ENCODE data around the gene RDX. TPM values are rescaled to one million over a fixed set of nuclear protein-coding genes. Genes with fewer than 3 reads are reported as not detected.

The RDX gene
- total and polyA plus RNA-seq, 10 of the 15 experiments (the other 5 are each of a cell fraction or from before 2014, with no cell fraction given) = 24.6 to 62.2 (median 47.8) TPM

DNA sequence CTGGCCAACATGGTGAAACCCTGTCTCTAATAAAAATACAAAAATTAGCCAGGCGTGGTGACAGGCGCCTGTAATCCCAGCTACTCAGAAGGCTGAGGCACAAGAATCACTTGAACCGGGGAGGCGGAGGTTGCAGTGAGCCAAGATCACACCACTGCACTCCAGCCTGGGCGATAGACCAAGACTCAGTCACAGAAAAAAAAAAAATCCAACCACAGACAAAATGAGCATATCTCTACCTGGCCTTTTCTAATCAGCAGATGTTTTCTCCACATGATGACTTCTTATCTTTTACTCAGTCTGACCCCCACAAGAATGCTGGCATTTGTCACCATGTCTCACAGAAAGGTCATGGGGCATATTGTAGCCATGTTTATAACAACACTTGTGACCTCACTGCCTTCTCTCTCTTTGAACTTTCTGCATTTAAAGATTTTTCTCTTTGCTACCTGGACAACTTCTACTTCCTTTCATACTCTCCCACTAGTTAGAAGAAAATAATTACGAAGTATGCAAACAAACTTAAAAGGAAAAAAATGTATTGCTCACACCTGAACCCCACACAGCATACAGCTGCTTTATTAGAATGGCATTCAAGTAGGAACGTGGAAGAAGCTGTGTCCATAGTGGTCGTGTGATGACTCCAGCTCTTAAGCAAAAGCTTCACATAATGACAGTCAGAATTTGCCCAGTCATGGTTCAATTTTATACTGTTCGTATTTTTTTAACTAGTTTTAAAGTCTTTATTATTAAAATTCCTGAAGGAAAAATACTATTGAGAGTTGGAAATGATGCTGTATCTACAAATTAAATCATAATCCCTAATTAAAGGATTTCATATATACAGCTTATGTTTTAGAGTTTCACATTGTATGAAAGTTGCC is 137.9 kb downstream of the RDX start:
- H3K27ac ChIP-seq (ENCODE audit: control insufficient read depth, insufficient read depth) = no peak overlapping the region
- RAD21 ChIA-PET (ENCODE audit: unreplicated experiment) = interaction anchor here (1.0 kb wide), 1 partner anchor 219 kb away, joined by 3 read pairs; no protein-coding TSS in a partner anchor
- SMC1A ChIA-PET (ENCODE audit: uncharacterized antibody, unreplicated experiment) = interaction anchor here (1.0 to 1.6 kb wide), 3 partner anchors 14 to 133 kb away, joined by 3 read pairs; no protein-coding TSS in a partner anchor
- intact Hi-C loops (cut with micrococcal nuclease; ENCODE audit: unreplicated experiment) (no loop called here), in situ Hi-C loops (cut with MboI) (no loop called here)
- no peaks in the 10 kb centered on the region for H4K20me1 ChIP-seq (ENCODE audit: control insufficient read depth, insufficient read depth)
- FAIRE-seq (no peak), DNase-seq (ENCODE audit: low read depth, low spot score) (no peak), ATAC-seq (no peak)
- H3K27me3 ChIP-seq (replicated peaks in 1 of 2; ENCODE audit: control insufficient read depth in 2 of 2, insufficient read depth in 2 of 2, low read length in 1 of 2) = no peaks in the 10 kb centered on the region
- H3K79me2 ChIP-seq (ENCODE audit: control insufficient read depth, insufficient read depth, low read length) = no peaks in the 10 kb centered on the region
- WGBS (ENCODE audit: insufficient coverage, insufficient replicate concordance, low lambda C conversion rate, missing lambda C conversion rate) = 78% methylated on average over 9 of the region's 9 CpGs
- no peak overlapping the region for H3K9ac ChIP-seq (ENCODE audit: control insufficient read depth, insufficient read depth, low read length)
- H2AFZ ChIP-seq (ENCODE audit: control insufficient read depth, low read depth, low read length) = no peak overlapping the region
- H3K4me2 ChIP-seq (ENCODE audit: control insufficient read depth, insufficient read depth) = no peak overlapping the region
- 0 out of 4 replicates have a peak, but pooled peaks cover 0 to 6% of the 10 kb centered on the region in 2 experiments for H3K36me3 ChIP-seq (ENCODE audit: control insufficient read depth in 2 of 2, insufficient read depth in 2 of 2, low read length in 1 of 2)
- POLR2A ChIA-PET = interaction anchor here (0.8 to 2.1 kb wide), 2 partner anchors 8 to 12 kb away, joined by 3 to 5 read pairs; no protein-coding TSS in a partner anchor
- no peaks in the 10 kb centered on the region for H3K4me1 ChIP-seq (ENCODE audit: control insufficient read depth, insufficient read depth, low read length)
- no peaks in the 10 kb centered on the region for H3K9me3 ChIP-seq (replicated peaks; ENCODE audit: control insufficient read depth, insufficient read depth, low read length)
- TF ChIP-seq, protein P1, sequence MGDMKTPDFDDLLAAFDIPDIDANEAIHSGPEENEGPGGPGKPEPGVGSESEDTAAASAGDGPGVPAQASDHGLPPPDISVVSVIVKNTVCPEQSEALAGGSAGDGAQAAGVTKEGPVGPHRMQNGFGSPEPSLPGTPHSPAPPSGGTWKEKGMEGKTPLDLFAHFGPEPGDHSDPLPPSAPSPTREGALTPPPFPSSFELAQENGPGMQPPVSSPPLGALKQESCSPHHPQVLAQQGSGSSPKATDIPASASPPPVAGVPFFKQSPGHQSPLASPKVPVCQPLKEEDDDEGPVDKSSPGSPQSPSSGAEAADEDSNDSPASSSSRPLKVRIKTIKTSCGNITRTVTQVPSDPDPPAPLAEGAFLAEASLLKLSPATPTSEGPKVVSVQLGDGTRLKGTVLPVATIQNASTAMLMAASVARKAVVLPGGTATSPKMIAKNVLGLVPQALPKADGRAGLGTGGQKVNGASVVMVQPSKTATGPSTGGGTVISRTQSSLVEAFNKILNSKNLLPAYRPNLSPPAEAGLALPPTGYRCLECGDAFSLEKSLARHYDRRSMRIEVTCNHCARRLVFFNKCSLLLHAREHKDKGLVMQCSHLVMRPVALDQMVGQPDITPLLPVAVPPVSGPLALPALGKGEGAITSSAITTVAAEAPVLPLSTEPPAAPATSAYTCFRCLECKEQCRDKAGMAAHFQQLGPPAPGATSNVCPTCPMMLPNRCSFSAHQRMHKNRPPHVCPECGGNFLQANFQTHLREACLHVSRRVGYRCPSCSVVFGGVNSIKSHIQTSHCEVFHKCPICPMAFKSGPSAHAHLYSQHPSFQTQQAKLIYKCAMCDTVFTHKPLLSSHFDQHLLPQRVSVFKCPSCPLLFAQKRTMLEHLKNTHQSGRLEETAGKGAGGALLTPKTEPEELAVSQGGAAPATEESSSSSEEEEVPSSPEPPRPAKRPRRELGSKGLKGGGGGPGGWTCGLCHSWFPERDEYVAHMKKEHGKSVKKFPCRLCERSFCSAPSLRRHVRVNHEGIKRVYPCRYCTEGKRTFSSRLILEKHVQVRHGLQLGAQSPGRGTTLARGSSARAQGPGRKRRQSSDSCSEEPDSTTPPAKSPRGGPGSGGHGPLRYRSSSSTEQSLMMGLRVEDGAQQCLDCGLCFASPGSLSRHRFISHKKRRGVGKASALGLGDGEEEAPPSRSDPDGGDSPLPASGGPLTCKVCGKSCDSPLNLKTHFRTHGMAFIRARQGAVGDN (IDR thresholded peaks at IDR 0.05) = no peak
- no peak for TF ChIP-seq ZSCAN29 (IDR thresholded peaks at IDR 0.05)
- TF ChIP-seq, protein P2, sequence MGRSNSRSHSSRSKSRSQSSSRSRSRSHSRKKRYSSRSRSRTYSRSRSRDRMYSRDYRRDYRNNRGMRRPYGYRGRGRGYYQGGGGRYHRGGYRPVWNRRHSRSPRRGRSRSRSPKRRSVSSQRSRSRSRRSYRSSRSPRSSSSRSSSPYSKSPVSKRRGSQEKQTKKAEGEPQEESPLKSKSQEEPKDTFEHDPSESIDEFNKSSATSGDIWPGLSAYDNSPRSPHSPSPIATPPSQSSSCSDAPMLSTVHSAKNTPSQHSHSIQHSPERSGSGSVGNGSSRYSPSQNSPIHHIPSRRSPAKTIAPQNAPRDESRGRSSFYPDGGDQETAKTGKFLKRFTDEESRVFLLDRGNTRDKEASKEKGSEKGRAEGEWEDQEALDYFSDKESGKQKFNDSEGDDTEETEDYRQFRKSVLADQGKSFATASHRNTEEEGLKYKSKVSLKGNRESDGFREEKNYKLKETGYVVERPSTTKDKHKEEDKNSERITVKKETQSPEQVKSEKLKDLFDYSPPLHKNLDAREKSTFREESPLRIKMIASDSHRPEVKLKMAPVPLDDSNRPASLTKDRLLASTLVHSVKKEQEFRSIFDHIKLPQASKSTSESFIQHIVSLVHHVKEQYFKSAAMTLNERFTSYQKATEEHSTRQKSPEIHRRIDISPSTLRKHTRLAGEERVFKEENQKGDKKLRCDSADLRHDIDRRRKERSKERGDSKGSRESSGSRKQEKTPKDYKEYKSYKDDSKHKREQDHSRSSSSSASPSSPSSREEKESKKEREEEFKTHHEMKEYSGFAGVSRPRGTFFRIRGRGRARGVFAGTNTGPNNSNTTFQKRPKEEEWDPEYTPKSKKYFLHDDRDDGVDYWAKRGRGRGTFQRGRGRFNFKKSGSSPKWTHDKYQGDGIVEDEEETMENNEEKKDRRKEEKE (IDR thresholded peaks at IDR 0.05) = no peak
- no peak for TF ChIP-seq STAT3 (IDR thresholded peaks at IDR 0.05; ENCODE audit: low read depth, low read length)
- TF ChIP-seq ZNF24 (IDR thresholded peaks at IDR 0.05) = no peak
- TF ChIP-seq NFYB (IDR thresholded peaks at IDR 0.05; ENCODE audit: insufficient read depth, low read depth, low read length) = no peak
- no TSS peak for BruUV-seq (replicated peaks)
- CTCF ChIA-PET = interaction anchor here (0.6 to 2.0 kb wide), 4 partner anchors 9 to 212 kb away, joined by 3 to 5 read pairs (median 4); no protein-coding TSS in a partner anchor
- no peak overlapping the region for H3K4me3 ChIP-seq
